CD4-positive, alpha-beta T cell (primary cell): ENCODE results near the gene SBNO2. TPM values are rescaled to one million over a fixed set of nuclear protein-coding genes. Genes with fewer than 3 reads are reported as not detected.
"Not testable (repeated sequence)": the region's sequence is repeated elsewhere in the genome, so short reads cannot be mapped to it uniquely, and the experiment has no call there.

Source experiments
- ATAC-seq: fragments of 200-7000 bp; cut with Tn5 transposase; one replicate; pipeline ENCODE4 v1.10.0; 2022; ENCODE audit warnings: mild to moderate bottlenecking; ENCODE audit not compliant: poor library complexity
- CTCF ChIA-PET: fragments of 350-600 bp; sonication (Branson Sonifier 250); formaldehyde crosslinking; loops from one replicate; lab custom pipeline; 2021; ENCODE audit warnings: antibody characterized with exemption, inconsistent platforms; lab: Charles Lee
- POLR2A ChIA-PET: fragments of 350-600 bp; sonication (Branson Sonifier 250); formaldehyde crosslinking; loops from one replicate; lab custom pipeline; 2021; ENCODE audit warnings: antibody characterized with exemption, inconsistent platforms; lab: Charles Lee
- DNase-seq, 14 experiments: peaks; one replicate each; pipeline ENCODE4 v3.0.0-alpha.2; 2013 to 2020; ENCODE audit warnings: mixed read lengths in 2 of 14
- H3K27ac ChIP-seq, 2 donors: one replicate each; pipeline versions ENCODE4 v1.5.1 to v1.7.0; 2013; ENCODE audit warnings: low read length in 2 of 2, low read depth in 1 of 2, mild to moderate bottlenecking in 1 of 2
- H3K27me3 ChIP-seq, 2 experiments: 1 replicate in 1 of 2; 2 replicates in 1 of 2; pipeline versions ENCODE4 v1.6.1 to v1.7.0; 2013; ENCODE audit warnings: low read length in 2 of 2, control low read depth in 1 of 2, mild to moderate bottlenecking in 1 of 2, moderate library complexity in 1 of 2; ENCODE audit not compliant: insufficient read depth in 2 of 2, control insufficient read depth in 1 of 2
- H3K36me3 ChIP-seq: one replicate; pipeline ENCODE4 v1.6.1; 2013; ENCODE audit warnings: low read length, control low read depth; ENCODE audit not compliant: insufficient read depth
- H3K4me1 ChIP-seq: one replicate; pipeline ENCODE4 v1.6.1; 2013; ENCODE audit warnings: low read length, control low read depth; ENCODE audit not compliant: insufficient read depth
- H3K4me3 ChIP-seq: one replicate; pipeline ENCODE4 v1.5.1; 2013; ENCODE audit warnings: mild to moderate bottlenecking, low read length, moderate library complexity
- H3K9me3 ChIP-seq, 2 experiments: 1 replicate in 1 of 2; 2 replicates in 1 of 2; pipeline versions ENCODE4 v1.6.1 to v1.7.0; 2013; ENCODE audit warnings: low read length in 2 of 2, mild to moderate bottlenecking in 2 of 2, control low read depth in 1 of 2, moderate library complexity in 1 of 2; ENCODE audit not compliant: control insufficient read depth in 1 of 2, insufficient read depth in 1 of 2
- H3K27ac Mint-ChIP-seq: one replicate; pipeline ENCODE4 v1.8.0; 2020; ENCODE audit warnings: mixed read lengths
- H3K27me3 Mint-ChIP-seq: one replicate; pipeline ENCODE4 v1.8.0; 2021; ENCODE audit warnings: mixed read lengths
- H3K36me3 Mint-ChIP-seq: one replicate; pipeline ENCODE4 v1.8.0; 2021; ENCODE audit warnings: low read depth, mixed read lengths
- H3K4me1 Mint-ChIP-seq: one replicate; pipeline ENCODE4 v1.8.0; 2021; ENCODE audit warnings: low read depth, mixed read lengths
- H3K4me3 Mint-ChIP-seq: one replicate; pipeline ENCODE4 v1.8.0; 2020; ENCODE audit warnings: mild to moderate bottlenecking, mixed read lengths
- H3K9me3 Mint-ChIP-seq: one replicate; pipeline ENCODE4 v1.8.0; 2020; ENCODE audit warnings: mixed read lengths
- intact Hi-C, 2 experiments: fragments of 100-400 bp; cut with DNase I in 1 of 2; cut with micrococcal nuclease in 1 of 2; formaldehyde crosslinking; loops; one replicate each; pipeline versions ENCODE4 v1.15.1 to v1.9.0; 2023 to 2025; cut with DNase I, micrococcal nuclease
- total RNA-seq, 174 experiments: library from RNA in 2 of 174; stranded (reverse) in 2 of 174; gene quantifications; one replicate each; pipeline ENCODE4 v1.2.3 and lab custom pipeline; 2021 to 2026
- TF ChIP-seq, protein P1 (sequence below): fragments of 200-600 bp; IDR thresholded peaks from one replicate; pipeline ENCODE4 v1.8.0; 2022; ENCODE audit warnings: antibody characterized with exemption, mild to moderate bottlenecking

SBNO2 gene
- total RNA-seq, 2 experiments from 2014 or later: 126 to 137 TPM

DNA sequence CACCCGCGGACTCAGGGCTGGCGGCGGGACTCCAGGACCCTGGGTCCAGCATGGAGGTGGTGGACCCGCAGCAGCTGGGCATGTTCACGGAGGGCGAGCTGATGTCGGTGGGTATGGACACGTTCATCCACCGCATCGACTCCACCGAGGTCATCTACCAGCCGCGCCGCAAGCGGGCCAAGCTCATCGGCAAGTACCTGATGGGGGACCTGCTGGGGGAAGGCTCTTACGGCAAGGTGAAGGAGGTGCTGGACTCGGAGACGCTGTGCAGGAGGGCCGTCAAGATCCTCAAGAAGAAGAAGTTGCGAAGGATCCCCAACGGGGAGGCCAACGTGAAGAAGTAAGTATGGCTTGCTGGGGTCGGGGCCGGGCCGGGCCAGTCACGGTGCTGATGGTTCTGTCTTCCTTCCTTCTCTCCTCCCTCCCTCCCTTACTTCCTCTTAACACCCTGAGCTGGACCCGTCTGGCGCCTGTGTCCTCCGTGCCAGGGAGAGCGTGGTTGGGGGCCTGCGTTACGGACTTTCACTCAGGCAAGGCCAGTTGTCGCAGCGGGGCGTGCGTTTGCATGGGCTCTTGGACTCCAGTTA is 32.9 kb upstream of the SBNO2 start:
- H3K27me3 Mint-ChIP-seq: no peaks in the 10 kb centered on the region
- DNase-seq (peak in 9 of 14 experiments; percentile 14 to 67 (median 43)), ATAC-seq (no peak)
- H3K4me1 Mint-ChIP-seq: peaks cover 35% of the 10 kb centered on the region
- peak overlapping the region; percentile 98 for H3K4me3 Mint-ChIP-seq
- POLR2A ChIA-PET: interaction anchor here (0.8 to 0.9 kb wide), 2 partner anchors 9 to 10 kb away, joined by 3 to 5 read pairs; no protein-coding TSS in a partner anchor
- CTCF ChIA-PET: no interaction called here
- intact Hi-C loops: no loop called here
- H3K4me1 ChIP-seq: peaks cover 79% of the 10 kb centered on the region
- no peaks in the 10 kb centered on the region for H3K9me3 Mint-ChIP-seq
- H3K36me3 ChIP-seq: peaks cover 14% of the 10 kb centered on the region
- H3K4me3 ChIP-seq: peak overlapping the region; percentile 88
- no peaks in the 10 kb centered on the region for H3K9me3 ChIP-seq
- H3K27ac ChIP-seq: peak overlapping the region; percentile 1 to 52
- no peaks in the 10 kb centered on the region for H3K27me3 ChIP-seq
- TF ChIP-seq, protein P1, sequence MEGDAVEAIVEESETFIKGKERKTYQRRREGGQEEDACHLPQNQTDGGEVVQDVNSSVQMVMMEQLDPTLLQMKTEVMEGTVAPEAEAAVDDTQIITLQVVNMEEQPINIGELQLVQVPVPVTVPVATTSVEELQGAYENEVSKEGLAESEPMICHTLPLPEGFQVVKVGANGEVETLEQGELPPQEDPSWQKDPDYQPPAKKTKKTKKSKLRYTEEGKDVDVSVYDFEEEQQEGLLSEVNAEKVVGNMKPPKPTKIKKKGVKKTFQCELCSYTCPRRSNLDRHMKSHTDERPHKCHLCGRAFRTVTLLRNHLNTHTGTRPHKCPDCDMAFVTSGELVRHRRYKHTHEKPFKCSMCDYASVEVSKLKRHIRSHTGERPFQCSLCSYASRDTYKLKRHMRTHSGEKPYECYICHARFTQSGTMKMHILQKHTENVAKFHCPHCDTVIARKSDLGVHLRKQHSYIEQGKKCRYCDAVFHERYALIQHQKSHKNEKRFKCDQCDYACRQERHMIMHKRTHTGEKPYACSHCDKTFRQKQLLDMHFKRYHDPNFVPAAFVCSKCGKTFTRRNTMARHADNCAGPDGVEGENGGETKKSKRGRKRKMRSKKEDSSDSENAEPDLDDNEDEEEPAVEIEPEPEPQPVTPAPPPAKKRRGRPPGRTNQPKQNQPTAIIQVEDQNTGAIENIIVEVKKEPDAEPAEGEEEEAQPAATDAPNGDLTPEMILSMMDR: no peak
- H3K27ac Mint-ChIP-seq: peak overlapping the region; percentile 93
- peaks cover 17% of the 10 kb centered on the region for H3K36me3 Mint-ChIP-seq

DNA sequence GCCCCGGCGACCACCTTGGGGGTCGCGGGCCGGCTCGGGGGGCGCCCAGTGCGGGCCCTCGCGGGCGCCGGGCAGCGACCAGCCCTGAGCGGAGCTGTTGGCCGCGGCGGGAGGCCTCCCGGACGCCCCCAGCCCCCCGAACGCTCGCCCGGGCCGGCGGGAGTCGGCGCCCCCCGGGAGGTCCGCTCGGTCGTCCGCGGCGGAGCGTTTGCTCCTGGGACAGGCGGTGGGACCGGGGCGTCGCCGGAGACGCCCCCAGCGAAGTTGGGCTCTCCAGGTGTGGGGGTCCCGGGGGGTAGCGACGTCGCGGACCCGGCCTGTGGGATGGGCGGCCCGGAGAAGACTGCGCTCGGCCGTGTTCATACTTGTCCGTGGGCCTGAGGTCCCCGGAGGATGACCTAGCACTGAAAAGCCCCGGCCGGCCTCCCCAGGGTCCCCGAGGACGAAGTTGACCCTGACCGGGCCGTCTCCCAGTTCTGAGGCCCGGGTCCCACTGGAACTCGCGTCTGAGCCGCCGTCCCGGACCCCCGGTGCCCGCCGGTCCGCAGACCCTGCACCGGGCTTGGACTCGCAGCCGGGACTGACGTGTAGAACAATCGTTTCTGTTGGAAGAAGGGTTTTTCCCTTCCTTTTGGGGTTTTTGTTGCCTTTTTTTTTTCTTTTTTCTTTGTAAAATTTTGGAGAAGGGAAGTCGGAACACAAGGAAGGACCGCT is 32.2 kb upstream of the SBNO2 start:
- CTCF ChIA-PET: no interaction called here
- Histone ChIP-seq H3K27ac (peak overlapping the region; percentile 1 to 52), H3K36me3 (peaks cover 8% of the 10 kb centered on the region), H3K9me3 (no peaks in the 10 kb centered on the region), H3K4me3 (peak overlapping the region; percentile 88), H3K4me1 (peaks cover 73% of the 10 kb centered on the region), H3K27me3 (no peaks in the 10 kb centered on the region)
- POLR2A ChIA-PET: interaction anchor here (0.8 to 0.9 kb wide), 2 partner anchors 10 to 11 kb away, joined by 3 to 5 read pairs; no protein-coding TSS in a partner anchor
- TF ChIP-seq, protein P1: no peak
- no peaks in the 10 kb centered on the region for H3K9me3 Mint-ChIP-seq
- H3K4me1 Mint-ChIP-seq: peaks cover 31% of the 10 kb centered on the region
- H3K27me3 Mint-ChIP-seq: no peaks in the 10 kb centered on the region
- peak overlapping the region; percentile 93 for H3K27ac Mint-ChIP-seq
- intact Hi-C loops: no loop called here
- peak in 2 of 14 experiments; percentile 35 to 50 for DNase-seq
- H3K4me3 Mint-ChIP-seq: peak overlapping the region; percentile 98
- H3K36me3 Mint-ChIP-seq: peaks cover 13% of the 10 kb centered on the region
- ATAC-seq: no peak

DNA sequence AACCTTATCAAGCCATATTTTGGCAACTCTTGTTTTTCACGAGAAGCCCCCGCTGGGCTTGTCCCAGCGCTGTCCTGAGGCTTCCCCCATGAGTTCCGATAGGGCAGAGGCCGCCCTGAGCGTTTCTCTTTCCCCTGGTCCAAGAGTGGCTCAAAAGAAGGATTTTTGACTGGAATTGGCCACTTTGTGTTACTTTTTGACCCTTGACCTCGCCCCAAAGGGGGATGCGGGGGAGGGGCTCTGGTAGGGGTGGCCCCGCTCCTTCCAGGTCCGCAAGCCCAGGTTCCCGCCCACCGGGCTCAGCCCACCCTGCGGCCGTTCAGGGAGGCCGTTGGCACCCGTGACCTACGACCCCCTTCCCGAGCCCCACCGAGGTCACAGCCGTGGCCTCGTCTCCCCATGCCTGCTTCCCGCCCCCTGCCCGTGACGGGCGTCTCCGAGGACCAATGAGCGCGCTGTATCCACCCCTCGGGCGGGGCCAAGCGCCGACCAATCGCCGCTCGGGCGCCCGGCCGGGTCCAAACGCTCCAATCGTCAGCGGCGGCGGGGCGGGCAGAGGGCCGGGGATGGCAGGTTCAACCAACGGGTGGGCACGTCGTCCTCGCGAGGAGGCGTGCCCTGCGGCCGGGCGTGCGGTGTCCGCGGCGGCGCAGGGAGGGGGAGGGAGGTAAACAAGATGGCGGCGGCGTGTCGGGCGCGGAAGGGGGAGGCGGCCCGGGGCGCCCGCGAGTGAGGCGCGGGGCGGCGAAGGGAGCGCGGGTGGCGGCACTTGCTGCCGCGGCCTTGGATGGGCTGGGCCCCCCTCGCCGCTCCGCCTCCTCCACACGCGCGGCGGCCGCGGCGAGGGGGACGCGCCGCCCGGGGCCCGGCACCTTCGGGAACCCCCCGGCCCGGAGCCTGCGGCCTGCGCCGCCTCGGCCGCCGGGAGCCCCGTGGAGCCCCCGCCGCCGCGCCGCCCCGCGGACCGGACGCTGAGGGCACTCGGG is 31.3 kb upstream of the SBNO2 start, which contains the start of gene STK11:
Gene STK11, plus strand, starts transcription at position 665 of the 986 bp plus-strand sequence. CDS start 1,136 bp downstream, outside the sequence.
- peaks cover 6% of the 10 kb centered on the region for H3K36me3 ChIP-seq
- ChIA-PET CTCF (interaction anchor here (2.6 kb wide), 1 partner anchor 92 kb away, joined by 9 read pairs; no protein-coding TSS in a partner anchor), POLR2A (interaction anchor here (1.1 to 2.5 kb wide), 2 partner anchors 75 to 117 kb away, joined by 4 to 15 read pairs; no protein-coding TSS in a partner anchor)
- peak within 1 kb of the TSS; percentile 98 for H3K4me3 Mint-ChIP-seq
- peaks cover 31% of the 10 kb centered on the region for H3K4me1 Mint-ChIP-seq
- H3K27ac ChIP-seq: peak within 1 kb of the TSS; percentile 48 to 64
- H3K27me3 ChIP-seq: no peaks in the 10 kb centered on the region
- peak; percentile 98 to 100 (median 99) for DNase-seq
- TF ChIP-seq, protein P1: no peak
- intact Hi-C loops: no loop called here
- peak; percentile 92 for ATAC-seq
- no peaks in the 10 kb centered on the region for H3K27me3 Mint-ChIP-seq
- peak within 1 kb of the TSS; percentile 88 for H3K4me3 ChIP-seq
- peaks cover 67% of the 10 kb centered on the region for H3K4me1 ChIP-seq
- no peaks in the 10 kb centered on the region for H3K9me3 Mint-ChIP-seq
- H3K36me3 Mint-ChIP-seq: peaks cover 13% of the 10 kb centered on the region
- H3K9me3 ChIP-seq: no peaks in the 10 kb centered on the region
- H3K27ac Mint-ChIP-seq: peak within 1 kb of the TSS; percentile 93

DNA sequence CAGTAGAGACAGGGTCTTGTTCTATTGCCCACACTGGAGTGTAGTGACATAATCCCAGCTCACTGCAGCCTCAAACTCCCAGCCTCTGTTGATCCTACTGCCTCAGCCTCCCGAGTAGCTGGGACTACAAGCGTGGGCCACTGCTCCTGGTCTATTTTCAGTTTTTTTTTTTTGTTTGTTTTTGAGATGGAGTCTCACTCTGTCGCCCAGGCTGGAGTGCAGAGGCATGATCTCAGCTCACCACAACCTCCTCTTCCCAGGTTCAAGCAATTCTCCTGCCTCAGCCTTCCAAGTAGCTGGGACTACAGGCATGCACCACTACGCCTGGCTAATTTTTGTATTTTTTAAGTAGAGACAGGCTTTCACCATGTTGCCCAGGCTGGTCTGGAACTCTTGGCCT is 26.5 kb upstream of the SBNO2 start:
- not testable (repeated sequence) for H3K36me3 Mint-ChIP-seq
- CTCF ChIA-PET: interaction anchor here (1.2 kb wide), 1 partner anchor 44 kb away, joined by 3 read pairs; no protein-coding TSS in a partner anchor

More for the DNA sequence above, 26.5 kb upstream of the SBNO2 start:
- H3K27ac ChIP-seq, H3K36me3 ChIP-seq, H3K4me3 Mint-ChIP-seq, H3K27ac Mint-ChIP-seq, H3K9me3 ChIP-seq, H3K27me3 ChIP-seq, intact Hi-C loops, H3K27me3 Mint-ChIP-seq, ATAC-seq, POLR2A ChIA-PET, DNase-seq, H3K9me3 Mint-ChIP-seq, H3K4me3 ChIP-seq: not testable (repeated sequence)
- peaks cover 25% of the 10 kb centered on the region for H3K4me1 ChIP-seq
- peaks cover 14% of the 10 kb centered on the region for H3K4me1 Mint-ChIP-seq
